HL-60 (cell line): ENCODE measurements around the gene ASXL1.

ENCODE experiments used
- DNase-seq, 2 experiments: peaks; one replicate each; pipeline ENCODE4 v3.0.0-alpha.2; 2010 to 2020; ENCODE audit warnings: low read depth in 1 of 2, low spot score in 1 of 2
- H3K27ac ChIP-seq: fragments of 250-450 bp; sonication (Bioruptor Pico); replicated peaks from 2 replicates; pipeline ENCODE4 v1.5.1; 2020; ENCODE audit warnings: mild to moderate bottlenecking, moderate library complexity
- H3K27me3 ChIP-seq: fragments of 250-450 bp; sonication (Bioruptor Pico); 2 replicates; pipeline ENCODE4 v1.5.1; 2021; ENCODE audit warnings: mild to moderate bottlenecking, moderate library complexity; ENCODE audit not compliant: insufficient read depth, poor library complexity, severe bottlenecking
- H3K4me3 ChIP-seq: replicated peaks from 2 replicates; pipeline ENCODE4 v1.5.1; 2011; ENCODE audit warnings: mild to moderate bottlenecking, control low read depth, low read length; ENCODE audit not compliant: insufficient read depth
- CTCF ChIP-seq: IDR thresholded peaks from one replicate; pipeline ENCODE4 v1.5.1; 2011; ENCODE audit warnings: low read length, control low read depth, inconsistent platforms; ENCODE audit not compliant: insufficient read depth
- GABPA ChIP-seq: IDR thresholded peaks from 2 replicates; pipeline ENCODE4 v1.6.1; 2012; ENCODE audit warnings: low read depth
- POLR2AphosphoS5 ChIP-seq: IDR thresholded peaks from 2 replicates; pipeline ENCODE4 v1.6.1; 2012; ENCODE audit warnings: low read depth
- REST ChIP-seq: IDR thresholded peaks from 2 replicates; pipeline ENCODE4 v1.6.1; 2012; ENCODE audit warnings: low read depth; ENCODE audit not compliant: insufficient replicate concordance
- SPI1 ChIP-seq: IDR thresholded peaks from 2 replicates; pipeline ENCODE4 v1.6.1; 2012; ENCODE audit warnings: low read depth, mild to moderate bottlenecking, borderline replicate concordance

The ASXL1 gene

GRCh38 chr20:32478576-32478975 lies 120.4 kb downstream of the ASXL1 start:
- Histone ChIP-seq H3K27ac (no peak overlapping the region), H3K27me3 (no peaks in the 10 kb centered on the region), H3K4me3 (no peak overlapping the region)
- no peak for TF ChIP-seq SPI1
- DNase-seq: no peak

- no peak overlapping the region for H3K27ac ChIP-seq
- no peak for DNase-seq
- no peak for TF ChIP-seq REST
- no peak for TF ChIP-seq SPI1
- TF ChIP-seq GABPA: no peak
- no peak for TF ChIP-seq POLR2AphosphoS5
- no peak for TF ChIP-seq CTCF
Measured at GRCh38 chr20:32479012-32479411, 120.9 kb downstream of the ASXL1 start.

DNA sequence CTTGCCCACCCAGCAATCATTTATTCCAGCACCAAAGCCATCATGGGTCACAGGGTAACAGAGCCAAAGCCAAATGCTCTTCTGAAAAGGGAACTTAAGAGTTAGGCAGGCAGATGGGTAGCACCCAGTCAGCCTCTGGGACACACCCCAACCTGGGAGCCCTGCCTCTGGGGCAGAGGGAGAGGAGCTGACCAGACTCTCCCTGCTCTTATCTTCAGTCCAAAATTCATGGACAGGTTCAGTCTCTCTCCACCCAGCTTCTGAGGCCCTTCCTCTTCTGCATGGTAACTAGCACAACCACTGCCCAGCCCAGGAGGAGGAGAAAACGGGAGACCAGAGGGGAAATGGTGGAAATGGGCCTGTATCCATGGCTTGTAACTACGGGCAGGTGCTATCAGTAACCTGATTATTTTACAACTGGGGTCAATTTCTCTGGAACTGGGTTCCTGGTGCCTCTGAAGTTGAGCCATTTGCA lies 121.6 kb downstream of the ASXL1 start:
- Histone ChIP-seq H3K27me3 (no peaks in the 10 kb centered on the region), H3K4me3 (no peak overlapping the region), H3K27ac (no peak overlapping the region)
- DNase-seq: peak in 1 of 2 experiments; percentile 28
- TF ChIP-seq REST (no peak), GABPA (no peak), CTCF (no peak), POLR2AphosphoS5 (no peak), SPI1 (no peak)

More at GRCh38 chr20:32479012-32479411, 120.9 kb downstream of the ASXL1 start:
- Histone ChIP-seq H3K27me3 (no peaks in the 10 kb centered on the region), H3K4me3 (no peak overlapping the region)

- H3K4me3 ChIP-seq: no peak overlapping the region
- no peak for DNase-seq
- H3K27me3 ChIP-seq: no peaks in the 10 kb centered on the region
- H3K27ac ChIP-seq: no peak overlapping the region
- no peak for TF ChIP-seq POLR2AphosphoS5
- no peak for TF ChIP-seq CTCF
- no peak for TF ChIP-seq REST
- no peak for TF ChIP-seq GABPA
- no peak for TF ChIP-seq SPI1
Measured at GRCh38 chr20:32480371-32481241, 122.5 kb downstream of the ASXL1 start.
